Fibroblast of pulmonary artery (primary cell): ENCODE data around the gene WDHD1.

Experiments
- DNase-seq: peaks from one replicate; pipeline ENCODE4 v3.0.0-alpha.2; 2010; ENCODE audit warnings: low read depth
- H3K4me3 ChIP-seq: replicated peaks from 2 replicates; pipeline ENCODE4 v1.5.1; 2011; ENCODE audit warnings: low read depth, mild to moderate bottlenecking, control low read depth, low read length, moderate library complexity
- TF ChIP-seq, protein P1 (sequence below): IDR thresholded peaks from 2 replicates; pipeline ENCODE4 v1.5.1; 2011; ENCODE audit warnings: mild to moderate bottlenecking, control low read depth, low read length, inconsistent platforms; ENCODE audit errors: missing control alignments

WDHD1 gene

DNA sequence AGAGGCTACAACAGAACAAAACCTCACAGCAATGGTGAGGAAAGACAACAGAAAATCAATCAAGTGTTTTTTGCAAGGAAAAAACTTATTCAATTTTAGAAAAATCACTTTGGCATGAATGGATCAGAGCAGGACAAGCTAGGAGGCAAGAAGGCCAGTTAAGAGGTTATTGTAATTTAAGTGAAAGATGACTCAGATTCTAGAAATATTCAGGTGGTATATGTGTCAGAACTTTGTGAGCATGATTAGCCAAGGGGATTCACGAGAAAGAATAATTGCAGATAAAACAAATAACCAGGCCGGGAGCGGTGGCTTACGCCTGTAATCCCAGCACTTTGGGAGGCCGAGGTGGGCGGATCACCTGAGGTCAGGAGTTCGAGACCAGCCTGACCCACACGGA lies 137.0 kb downstream of the WDHD1 start:
- DNase-seq, result no peak
- no peak overlapping the region for H3K4me3 ChIP-seq
- TF ChIP-seq, protein P1, sequence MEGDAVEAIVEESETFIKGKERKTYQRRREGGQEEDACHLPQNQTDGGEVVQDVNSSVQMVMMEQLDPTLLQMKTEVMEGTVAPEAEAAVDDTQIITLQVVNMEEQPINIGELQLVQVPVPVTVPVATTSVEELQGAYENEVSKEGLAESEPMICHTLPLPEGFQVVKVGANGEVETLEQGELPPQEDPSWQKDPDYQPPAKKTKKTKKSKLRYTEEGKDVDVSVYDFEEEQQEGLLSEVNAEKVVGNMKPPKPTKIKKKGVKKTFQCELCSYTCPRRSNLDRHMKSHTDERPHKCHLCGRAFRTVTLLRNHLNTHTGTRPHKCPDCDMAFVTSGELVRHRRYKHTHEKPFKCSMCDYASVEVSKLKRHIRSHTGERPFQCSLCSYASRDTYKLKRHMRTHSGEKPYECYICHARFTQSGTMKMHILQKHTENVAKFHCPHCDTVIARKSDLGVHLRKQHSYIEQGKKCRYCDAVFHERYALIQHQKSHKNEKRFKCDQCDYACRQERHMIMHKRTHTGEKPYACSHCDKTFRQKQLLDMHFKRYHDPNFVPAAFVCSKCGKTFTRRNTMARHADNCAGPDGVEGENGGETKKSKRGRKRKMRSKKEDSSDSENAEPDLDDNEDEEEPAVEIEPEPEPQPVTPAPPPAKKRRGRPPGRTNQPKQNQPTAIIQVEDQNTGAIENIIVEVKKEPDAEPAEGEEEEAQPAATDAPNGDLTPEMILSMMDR, result no peak
